HK-2 (cell line): ENCODE measurements around the gene THRSP.
"Not testable (repeated sequence)": the region's sequence is repeated elsewhere in the genome, so short reads cannot be mapped to it uniquely, and the experiment has no call there.

Experiments
- DNase-seq: peaks from one replicate; pipeline ENCODE4 v3.0.0-alpha.2; 2018; ENCODE audit not compliant: unreplicated experiment

Gene THRSP

DNA sequence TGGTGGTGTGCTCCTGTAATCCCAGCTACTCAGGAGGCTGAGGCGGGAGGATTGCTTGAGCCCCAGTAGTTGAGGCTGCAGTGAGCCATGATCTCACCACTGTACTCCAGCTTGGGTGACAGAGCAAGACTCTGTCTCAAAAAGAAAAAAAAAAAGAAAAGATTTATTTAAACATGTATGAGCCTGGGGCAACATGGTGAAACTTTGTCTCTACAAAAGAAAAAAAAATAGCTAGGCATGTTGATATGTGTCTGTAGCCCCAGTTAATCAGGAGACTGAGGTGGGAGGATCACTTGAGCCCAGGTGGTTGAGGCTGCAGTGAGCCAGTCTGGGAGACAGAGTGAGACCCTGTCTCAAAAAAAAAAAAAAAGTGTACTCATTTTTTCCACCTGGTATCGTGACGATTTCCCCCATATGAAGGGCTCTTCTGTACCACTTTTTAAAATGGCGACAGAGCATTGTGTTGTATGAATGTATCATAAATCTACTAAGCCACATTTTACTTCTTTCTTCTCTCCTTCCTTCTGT lies 24.2 kb upstream of the THRSP start:
- DNase-seq, result no peak

DNA sequence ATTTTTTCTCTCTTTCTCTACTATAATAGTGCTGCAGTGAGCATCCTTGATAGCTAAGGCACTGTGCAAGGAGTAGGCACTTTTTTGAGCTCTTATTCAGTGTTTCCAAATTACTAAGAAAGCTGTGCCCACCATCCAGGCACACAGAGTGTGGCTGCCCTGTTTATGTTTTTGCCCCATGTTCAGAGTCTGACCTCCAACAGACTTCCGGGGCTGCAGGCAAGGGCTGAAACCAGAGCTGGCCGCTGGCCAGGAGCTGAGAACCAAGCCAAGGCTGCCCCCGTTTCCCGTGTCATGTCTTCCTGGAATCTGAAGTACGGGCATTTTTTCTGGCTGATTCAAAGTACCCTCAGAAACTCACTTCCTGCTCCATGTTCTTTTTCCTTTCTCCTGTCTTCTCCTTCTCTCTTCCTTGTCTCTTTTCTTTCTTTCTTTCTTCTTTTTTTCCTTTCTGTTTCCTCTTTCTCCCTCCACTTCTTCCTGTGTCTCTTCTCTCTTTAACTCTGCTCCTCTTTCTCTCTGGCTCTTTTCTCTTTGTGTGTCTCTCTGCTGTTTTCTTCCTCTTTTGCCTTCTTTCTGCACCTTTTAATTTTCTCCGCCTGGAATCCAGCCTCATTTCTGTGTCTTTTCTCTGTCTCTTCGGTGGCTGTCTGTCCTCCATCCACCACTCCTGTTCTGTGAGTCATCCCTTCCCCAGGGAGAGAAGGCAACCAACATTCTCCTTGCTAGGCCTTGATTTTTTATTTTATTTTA lies 23.6 kb upstream of the THRSP start:
- peak; percentile 80 for DNase-seq

DNA sequence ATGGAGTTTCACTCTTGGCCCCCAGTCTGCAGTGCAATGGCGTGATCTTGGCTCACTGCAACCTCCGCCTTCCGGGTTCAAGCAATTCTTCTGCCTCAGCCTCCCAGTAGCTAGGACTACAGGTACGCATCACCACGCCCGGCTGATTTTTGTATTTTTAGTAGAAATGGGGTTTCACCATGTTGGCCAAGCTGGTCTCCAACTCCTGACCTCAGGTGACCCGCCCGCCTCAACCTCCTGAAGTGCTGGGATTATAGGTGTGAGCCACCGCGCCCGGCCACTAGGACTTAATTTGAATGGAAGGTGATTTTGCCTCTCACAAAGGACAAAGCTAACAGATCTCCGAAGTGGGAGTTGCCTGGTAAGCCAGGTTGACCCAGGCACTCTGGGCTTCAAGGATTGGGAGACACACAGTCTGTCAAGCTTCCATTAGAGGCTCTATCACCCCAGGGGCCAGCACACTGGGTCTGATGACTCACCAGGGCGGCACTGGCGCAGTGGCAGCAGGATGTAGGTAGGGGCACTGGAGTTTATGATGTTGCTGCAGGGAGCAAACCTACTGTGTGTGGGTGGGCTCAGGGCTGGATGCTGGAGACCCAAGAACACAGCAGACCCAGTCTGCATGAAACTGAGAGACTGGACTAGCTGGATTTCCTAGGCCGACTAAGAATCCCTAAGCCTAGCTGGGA lies 22.8 kb upstream of the THRSP start:
- DNase-seq, result peak; percentile 48

DNA sequence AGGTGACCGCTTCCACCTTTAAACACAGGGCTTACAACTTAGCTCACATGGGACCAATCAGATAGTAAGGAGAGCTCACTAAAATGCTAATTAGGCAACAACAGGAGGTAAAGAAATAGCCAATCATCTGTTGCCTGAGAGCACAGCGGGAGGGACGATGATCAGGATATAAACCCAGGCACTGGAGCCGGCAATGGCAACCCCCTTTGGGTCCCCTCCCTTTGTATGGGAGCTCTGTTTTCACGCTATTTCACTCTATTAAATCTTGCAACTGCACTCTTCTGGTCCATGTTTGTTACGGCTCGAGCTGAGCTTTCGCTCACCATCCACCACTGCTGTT lies 22.3 kb upstream of the THRSP start:
- not testable (repeated sequence) for DNase-seq

DNA sequence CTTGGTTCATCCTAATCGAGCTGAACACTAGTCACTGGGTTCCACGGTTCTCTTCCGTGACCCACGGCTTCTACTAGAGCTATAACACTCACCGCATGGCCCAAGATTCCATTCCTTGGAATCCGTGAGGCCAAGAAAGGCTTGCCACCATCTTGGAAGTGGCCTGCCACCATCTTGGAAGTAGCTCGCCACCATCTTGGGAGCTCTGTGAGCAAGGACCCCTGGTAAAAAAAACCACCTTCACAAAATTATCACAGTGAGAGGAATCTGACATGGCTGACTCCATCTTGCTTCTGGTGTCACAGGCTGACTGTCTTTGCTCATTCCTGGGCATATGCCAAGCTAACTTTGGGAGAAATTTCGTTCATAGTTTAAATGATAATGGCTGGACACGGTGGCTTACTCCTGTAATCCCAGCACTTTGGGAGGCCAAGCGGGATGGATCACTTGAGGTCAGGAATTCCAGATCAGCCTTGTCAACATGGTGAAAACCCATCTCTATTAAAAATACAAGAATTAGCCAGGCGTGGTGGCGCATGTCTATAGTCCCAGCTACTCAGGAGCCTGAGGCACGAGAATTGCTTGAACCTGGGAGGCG lies 21.7 kb upstream of the THRSP start:
- no peak for DNase-seq

DNA sequence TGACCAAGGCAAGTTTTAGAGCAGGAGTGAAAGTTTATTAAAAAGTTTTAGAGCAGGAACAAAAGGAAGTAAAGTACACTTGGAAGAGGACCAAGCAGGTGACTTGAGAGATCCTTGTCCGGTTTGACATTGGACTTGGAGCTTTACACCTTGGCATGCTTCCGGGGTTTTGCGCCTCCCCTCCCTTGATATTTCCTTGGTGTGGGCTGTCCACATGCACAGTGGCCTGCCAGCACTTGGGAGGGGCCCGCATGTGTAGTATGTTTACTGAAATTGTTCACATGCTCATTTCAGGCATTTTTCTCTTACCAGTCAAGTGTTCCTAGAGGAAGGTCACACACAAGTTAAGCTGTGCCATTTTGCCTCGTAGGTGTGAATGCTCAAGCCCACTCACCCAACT lies 19.0 kb upstream of the THRSP start:
- DNase-seq, result no peak

DNA sequence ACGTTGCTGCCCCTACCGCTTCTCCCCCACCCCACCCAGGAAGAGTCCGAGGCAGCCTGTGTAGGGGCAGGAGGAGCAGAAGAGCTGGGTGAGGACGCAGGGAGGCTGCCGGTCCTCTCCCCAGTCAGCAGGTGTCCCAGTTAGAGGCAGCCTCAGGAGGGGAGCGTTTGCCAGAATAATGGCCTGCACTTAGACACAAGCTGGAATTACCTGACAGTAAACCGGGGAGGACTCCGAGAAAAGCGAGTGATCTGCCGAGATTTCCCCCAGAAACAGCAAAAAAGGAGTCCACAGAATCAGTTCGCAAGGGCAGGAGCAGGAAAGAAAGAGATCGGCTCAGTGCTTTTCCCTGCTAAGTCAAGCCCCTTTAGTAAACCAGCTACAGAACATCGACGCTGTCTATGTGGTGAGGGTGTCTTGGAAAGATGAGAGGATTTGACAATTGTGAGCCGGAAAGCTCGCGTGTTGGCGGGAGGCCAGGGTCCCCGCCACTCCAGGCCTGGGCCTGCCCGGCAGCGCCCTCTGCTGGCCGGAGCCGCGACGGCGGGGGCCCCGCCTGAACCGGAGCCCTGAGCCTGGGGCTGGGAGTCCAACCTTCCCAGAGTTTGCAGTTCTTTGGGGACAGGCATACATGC lies 17.7 kb upstream of the THRSP start:
- DNase-seq, result peak; percentile 72

DNA sequence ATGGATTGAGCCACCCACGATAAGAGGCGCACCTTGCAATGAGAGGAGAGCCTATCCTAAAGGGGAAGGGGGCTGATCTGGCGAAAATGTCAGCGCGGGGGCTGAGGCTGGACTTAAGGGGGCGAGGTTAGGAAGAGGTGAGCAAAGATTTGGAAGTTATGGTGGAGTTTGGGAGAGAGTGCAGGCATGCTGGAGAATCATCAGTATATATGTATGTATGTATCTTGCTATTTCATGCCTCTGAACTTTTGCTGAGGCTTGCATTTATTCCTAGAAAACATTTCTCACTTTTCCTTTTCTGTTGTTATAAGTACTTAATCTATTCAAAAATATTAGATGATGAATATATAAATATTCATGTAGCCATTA lies 17.2 kb upstream of the THRSP start:
- DNase-seq, result no peak

DNA sequence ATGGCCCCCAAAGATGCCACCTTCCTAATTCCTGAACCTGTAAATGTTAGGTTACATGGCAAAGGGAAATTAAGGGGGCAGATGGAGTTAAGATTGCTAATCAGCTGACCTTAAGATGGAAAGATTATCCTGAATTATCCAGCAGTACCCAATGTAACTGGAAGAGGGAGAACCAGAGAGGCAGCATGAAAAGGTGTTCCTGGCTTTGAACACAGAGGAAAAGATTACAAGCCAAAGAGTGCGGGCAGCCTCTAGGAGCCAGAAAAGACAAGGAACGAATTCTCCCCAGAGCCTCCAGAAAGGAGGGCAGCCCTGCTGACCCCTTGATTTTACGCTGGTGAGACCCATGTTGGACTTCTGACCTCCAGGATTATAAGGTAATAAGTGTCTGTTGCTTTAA lies 15.1 kb upstream of the THRSP start:
- DNase-seq, result no peak

DNA sequence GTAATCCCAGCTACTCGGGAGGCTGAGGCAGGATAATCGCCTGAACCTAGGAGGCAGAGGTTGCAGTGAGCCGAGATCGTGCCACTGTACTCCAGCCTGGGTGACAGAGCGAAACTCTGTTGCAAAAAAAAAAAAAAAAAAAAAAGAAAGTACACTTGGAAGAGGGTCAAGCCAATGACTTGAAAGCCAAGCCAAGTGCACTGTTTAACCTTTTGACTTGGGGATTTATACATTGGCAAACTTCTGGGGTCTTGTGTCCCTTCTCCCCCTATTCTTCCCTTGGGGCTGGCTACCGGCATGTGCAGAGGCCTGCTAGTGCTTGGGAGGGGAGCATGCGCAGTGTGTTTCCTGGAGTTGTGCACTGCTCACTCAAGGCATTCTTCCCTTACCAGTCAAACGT lies 14.3 kb upstream of the THRSP start:
- DNase-seq, result no peak

DNA sequence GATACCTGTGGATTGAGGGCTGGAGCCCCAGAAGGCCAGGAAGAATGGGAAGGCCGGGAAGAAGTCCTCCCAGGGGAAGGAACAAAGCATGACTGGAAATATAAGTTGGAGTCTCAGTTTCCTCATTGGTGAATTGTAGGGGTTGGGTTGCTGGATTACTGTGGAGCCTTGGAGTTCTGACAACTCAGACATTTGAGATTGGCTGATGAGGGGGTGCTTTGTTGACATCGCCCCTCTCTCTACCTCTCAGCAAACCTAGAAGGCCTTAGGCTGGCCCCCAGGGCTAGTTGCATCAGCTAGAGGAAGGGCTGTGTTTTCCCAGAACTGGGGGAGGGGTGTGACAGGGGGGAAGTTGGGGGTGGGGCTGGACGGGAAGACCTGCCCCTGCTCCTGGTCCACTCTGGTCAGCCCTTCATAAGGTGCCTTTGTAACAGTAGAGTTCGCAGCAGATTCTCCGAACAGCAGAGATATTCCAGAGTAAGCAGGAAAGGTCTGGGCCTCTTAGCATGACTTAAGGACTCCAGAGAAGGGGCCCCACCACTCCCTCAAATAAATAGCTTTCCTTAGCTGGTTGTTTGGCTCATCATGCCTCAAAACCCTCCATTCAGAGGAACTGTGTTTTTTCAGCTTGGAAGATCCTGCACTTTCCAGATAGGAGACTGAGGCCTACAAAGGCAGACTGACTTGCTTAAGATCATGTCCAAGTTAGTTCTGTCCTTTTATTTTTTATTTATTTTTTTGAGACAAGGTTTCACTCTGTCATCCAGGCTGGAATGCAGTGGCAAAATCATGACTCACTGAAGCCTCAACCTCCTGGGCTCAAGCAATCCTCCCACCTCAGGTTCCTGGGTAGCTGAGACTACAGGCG lies 12.5 kb upstream of the THRSP start:
- peak; percentile 26 for DNase-seq

DNA sequence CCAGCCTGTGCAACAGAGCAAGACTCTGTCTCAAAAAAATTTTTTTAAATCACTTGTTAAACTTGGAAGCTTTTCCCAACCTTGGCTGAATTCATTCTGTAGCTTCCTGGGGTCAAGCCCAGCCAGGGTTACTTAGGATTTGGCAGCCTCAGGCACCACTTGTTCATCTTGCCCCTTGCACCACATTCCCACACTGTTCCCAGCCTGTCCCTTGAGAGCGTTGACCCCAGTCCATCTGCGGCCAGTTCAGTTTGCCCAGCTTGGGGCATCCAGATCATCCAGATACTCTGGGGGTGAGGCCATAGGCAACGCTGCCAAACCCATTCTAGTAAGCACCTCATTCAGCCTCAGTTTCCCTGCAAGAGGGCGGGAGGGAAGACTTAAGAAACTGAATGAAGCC lies 8.7 kb upstream of the THRSP start:
- no peak for DNase-seq

DNA sequence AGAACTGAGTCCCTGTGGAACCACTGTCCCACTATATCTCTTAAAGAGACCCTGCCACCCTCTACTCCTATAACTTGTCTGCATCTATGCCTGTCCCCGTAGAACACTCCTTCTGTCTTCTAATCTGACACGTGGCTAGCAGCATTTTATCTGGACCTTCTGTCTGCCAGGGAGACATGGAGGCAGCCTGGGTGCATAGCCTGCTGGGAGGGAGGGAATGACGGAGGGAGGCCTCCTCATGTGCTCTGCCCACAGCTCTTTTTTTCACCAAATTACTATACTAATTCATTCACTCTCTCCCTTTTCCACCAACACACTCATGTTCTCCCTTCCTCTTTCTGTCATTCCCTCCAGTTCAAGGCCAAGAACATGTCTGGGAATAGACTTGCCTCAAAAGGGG lies 7.6 kb upstream of the THRSP start:
- no peak for DNase-seq

DNA sequence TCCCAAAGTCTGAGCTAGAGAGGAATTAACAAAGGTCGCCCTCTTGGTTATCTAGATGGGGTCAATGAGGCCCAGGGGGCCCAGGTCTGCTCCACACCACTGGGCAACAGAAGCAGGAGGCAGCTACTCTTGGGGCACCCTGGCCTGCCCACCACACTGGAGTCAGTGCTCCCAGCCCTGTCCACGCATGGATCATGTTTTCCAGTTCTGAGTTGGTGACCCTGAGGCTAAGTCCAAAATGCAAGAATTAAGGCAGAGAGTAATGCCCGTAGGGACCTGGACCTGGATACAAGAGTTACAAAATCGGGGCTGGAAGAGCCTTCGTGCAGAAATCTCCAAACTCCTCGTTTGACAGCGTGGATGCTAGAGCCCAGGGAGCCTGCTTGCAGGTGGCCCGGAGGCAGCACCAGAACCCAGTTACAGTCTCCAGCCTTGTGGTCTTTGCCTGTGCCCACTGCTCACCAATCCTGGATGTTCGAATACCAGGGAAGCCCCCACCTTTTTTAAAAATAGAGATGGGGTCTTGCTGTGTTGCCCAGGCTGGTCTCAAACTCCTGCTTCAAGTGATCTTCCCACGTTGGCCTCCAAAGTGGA lies 6.1 kb upstream of the THRSP start:
- DNase-seq, result no peak

DNA sequence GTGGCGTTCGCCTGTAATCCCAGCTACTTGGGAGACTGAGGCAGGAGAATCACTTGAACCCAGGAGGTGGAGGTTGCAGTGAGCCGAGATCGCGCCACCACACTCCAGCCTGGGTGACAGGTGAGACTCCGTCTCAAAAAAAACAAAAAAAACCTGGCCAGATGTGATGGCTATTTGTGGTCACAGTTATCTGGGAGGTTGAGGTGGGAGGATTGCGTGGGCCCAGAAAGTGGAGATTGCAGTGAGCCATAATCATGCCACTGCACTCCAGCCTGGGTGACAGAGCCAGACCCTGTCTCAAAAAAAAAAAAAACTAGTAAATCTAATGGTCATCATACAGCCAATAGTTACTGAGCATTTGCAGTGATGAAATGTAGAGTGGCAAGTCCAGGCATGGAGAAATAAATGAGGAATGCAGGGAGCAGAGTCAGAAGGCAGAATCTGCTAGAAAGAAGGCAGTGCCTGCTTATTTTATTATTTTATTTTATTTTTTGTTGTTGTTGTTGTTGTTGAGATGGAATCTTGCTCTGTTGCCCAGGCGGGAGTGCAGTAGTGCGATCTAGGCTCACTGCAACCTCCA lies 3.8 kb upstream of the THRSP start:
- not testable (repeated sequence) for DNase-seq

DNA sequence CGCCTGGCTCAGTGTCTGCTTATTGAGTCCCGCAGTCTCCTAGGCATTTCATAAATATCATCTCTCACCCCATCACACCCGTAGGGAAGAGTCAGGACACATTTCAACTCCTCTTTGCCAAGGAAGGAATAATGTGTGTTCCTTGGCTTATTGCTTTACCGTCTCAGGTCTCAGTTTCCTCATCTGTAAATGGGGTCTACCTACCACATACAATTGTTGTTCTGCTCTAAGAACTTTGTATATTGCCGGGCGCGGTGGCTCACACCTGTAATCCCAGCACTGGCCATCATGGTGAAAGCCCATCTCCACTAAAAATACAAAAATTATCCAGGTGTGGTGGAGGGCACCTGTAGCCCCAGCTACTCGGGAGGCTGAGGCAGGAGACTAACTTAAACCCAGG lies 3.1 kb upstream of the THRSP start:
- no peak for DNase-seq

DNA sequence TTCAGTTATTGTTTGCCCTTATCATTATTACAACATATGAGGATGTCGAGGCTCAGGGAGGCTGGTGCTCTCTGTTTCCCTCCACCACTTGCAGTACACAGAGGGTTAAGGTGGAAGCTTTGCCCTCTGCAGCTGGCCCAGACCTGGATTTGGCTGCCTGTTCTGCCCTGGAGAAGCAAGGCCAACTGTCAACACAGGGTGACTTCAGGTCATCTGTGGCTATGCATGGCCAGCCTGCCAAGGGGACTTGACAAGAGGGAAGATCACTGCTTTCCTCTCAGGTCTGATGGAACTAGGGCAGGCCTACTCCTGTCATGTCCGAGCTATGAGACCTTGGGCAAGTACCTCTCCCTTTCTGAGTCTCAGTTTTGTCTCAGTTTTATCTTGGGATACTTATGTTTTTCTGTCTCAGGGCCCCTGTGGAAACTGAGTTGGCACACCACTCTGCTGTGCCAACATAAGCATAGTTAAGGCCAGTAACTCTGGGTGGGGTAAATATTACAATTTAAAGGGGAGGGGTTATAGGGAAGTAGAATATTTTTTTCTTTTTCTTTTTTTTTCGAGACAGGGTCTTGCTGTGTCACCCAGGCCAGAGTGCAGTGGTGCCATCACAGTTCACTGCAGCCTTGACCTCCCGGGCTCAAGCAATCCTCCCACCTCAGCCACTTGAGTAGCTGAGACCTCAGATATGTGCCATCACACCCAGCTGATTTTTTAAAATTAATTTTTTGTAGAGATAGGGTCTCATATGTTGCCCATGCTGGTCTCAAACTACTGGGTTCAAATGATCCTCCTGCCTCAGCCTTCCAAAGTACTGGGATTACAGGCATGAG lies 2.4 kb upstream of the THRSP start:
- no peak for DNase-seq

DNA sequence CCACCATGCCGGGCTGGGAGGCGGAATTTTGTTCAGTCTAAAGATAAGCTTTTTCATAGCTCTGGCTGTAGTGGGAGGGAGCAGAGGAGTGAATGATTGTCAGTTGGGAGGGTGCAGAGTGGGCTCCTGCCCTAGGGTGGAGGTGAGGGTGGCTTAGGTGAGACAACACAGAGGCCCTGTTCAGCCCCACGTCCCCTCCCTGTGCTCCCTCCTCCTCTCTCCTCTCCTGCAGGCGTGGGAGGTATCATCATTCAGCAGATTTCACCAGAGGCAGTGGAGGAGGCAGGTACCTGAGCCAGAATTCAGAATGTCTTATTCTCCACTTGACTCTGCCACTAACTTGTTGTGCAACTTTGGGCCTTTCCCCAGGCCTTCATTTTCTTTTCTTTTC lies 1.7 kb upstream of the THRSP start:
- no peak for DNase-seq

DNA sequence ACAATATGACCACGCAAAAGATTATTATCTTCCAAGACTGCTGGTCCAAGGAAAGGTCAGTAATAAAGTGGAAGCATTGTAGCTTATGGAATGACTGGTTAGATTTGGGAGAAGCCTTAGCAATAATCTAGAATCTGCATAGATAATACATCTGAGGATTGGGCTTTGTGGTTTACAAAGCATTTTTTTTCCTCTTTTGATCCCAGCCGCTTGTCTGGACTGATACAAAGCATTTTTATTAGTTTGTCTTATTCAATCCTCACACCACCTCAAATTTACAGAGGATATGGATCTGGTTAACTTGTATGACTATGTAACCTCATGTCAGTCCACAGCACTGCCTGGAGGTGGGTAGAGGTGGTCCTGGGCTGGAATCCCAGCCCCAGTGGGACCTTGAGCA lies 990 bp upstream of the THRSP start:
- DNase-seq, result no peak

DNA sequence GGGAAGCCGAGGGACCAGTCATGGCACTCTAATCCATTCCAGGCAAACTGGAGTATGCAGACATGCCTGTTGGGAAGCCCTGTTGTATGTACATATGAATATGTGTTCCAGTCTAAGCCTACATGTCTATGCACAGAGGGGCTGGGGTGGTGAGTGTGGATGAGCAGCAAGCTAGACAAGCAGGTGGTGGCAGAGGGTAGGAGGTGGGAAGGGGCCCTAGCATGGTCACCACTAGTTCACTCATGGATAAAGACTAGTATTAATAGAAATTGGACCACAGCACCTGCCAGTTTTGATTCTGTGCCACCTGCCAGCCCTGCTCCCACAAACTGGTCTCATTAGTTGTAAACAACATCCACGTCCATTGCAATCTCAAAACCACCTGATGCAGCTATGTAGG lies 1.5 kb downstream of the THRSP start:
- no peak for DNase-seq
